ENCODE measurements around the gene DNAH2. TPM values are rescaled to one million over a fixed set of nuclear protein-coding genes. Genes with fewer than 3 reads are reported as not detected.

The DNAH2 gene
- polyA plus RNA-seq, 1 donor from 2014 or later, result 2.0 TPM

GRCh38 chr17:7881276-7882054, 163.9 kb downstream of the DNAH2 start:
- Histone ChIP-seq H3K79me2 (replicated peaks; ENCODE audit: insufficient read depth, low read length) (peaks cover 30% of the 10 kb centered on the region), H3K9me3 (ENCODE audit: low read length) (no peaks in the 10 kb centered on the region), H3K36me3 (ENCODE audit: insufficient read depth, low read length) (no peaks in the 10 kb centered on the region), H3F3A (ENCODE audit: insufficient read depth, low read length, poor library complexity, severe bottlenecking) (peaks cover 5% of the 10 kb centered on the region), H3K9ac (ENCODE audit: low read length) (peak overlapping the region; percentile 100), H2AFZ (ENCODE audit: low read depth, low read length) (no peak overlapping the region), H3K27ac (ENCODE audit: low read length) (peak overlapping the region; percentile 97), H3K27me3 (ENCODE audit: insufficient read depth, low read depth, low read length) (no peaks in the 10 kb centered on the region), H3K4me2 (ENCODE audit: low read length) (no peak overlapping the region), H3K4me3 (ENCODE audit: low read length) (peak overlapping the region; percentile 58), H3K9me2 (ENCODE audit: insufficient read depth, low read length) (no peaks in the 10 kb centered on the region), H4K20me1 (ENCODE audit: insufficient read depth) (no peaks in the 10 kb centered on the region)
- TF ChIP-seq EZH2 (IDR thresholded peaks at IDR 0.05; ENCODE audit: borderline replicate concordance, insufficient read depth, low read length, poor library complexity, severe bottlenecking), result no peak
- no peak for TF ChIP-seq SMC3 (conservative IDR thresholded peaks at IDR 0.05; ENCODE audit: poor library complexity)
- TF ChIP-seq, protein P1, sequence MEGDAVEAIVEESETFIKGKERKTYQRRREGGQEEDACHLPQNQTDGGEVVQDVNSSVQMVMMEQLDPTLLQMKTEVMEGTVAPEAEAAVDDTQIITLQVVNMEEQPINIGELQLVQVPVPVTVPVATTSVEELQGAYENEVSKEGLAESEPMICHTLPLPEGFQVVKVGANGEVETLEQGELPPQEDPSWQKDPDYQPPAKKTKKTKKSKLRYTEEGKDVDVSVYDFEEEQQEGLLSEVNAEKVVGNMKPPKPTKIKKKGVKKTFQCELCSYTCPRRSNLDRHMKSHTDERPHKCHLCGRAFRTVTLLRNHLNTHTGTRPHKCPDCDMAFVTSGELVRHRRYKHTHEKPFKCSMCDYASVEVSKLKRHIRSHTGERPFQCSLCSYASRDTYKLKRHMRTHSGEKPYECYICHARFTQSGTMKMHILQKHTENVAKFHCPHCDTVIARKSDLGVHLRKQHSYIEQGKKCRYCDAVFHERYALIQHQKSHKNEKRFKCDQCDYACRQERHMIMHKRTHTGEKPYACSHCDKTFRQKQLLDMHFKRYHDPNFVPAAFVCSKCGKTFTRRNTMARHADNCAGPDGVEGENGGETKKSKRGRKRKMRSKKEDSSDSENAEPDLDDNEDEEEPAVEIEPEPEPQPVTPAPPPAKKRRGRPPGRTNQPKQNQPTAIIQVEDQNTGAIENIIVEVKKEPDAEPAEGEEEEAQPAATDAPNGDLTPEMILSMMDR (IDR thresholded peaks at IDR 0.05; ENCODE audit: poor library complexity, severe bottlenecking), result no peak
- TF ChIP-seq MXI1 (conservative IDR thresholded peaks at IDR 0.05; ENCODE audit: poor library complexity, severe bottlenecking), result no peak
- no peak for TF ChIP-seq RAD21 (conservative IDR thresholded peaks at IDR 0.05)
- no peak for TF ChIP-seq TAF1 (IDR thresholded peaks at IDR 0.05; ENCODE audit: low read depth)

GRCh38 chr17:7882068-7882467, 164.5 kb downstream of the DNAH2 start:
- TF ChIP-seq MXI1 (conservative IDR thresholded peaks at IDR 0.05; ENCODE audit: poor library complexity, severe bottlenecking) (no peak), TAF1 (IDR thresholded peaks at IDR 0.05; ENCODE audit: low read depth) (no peak), POLR2AphosphoS5 (IDR thresholded peaks at IDR 0.05) (no peak), SMC3 (conservative IDR thresholded peaks at IDR 0.05; ENCODE audit: poor library complexity) (no peak), RAD21 (conservative IDR thresholded peaks at IDR 0.05) (no peak), EP300 (conservative IDR thresholded peaks at IDR 0.05; ENCODE audit: poor library complexity, severe bottlenecking) (no peak), REST (IDR thresholded peaks at IDR 0.05; ENCODE audit: borderline replicate concordance) (no peak), EZH2 (IDR thresholded peaks at IDR 0.05; ENCODE audit: borderline replicate concordance, insufficient read depth, low read length, poor library complexity, severe bottlenecking) (no peak)
- TF ChIP-seq, protein P1 (IDR thresholded peaks at IDR 0.05; ENCODE audit: poor library complexity, severe bottlenecking), result no peak
- Histone ChIP-seq H3K27me3 (ENCODE audit: insufficient read depth, low read depth, low read length) (no peaks in the 10 kb centered on the region), H3F3A (ENCODE audit: insufficient read depth, low read length, poor library complexity, severe bottlenecking) (peaks cover 5% of the 10 kb centered on the region), H4K20me1 (ENCODE audit: insufficient read depth) (no peaks in the 10 kb centered on the region), H3K9me3 (ENCODE audit: low read length) (no peaks in the 10 kb centered on the region), H3K4me2 (ENCODE audit: low read length) (no peak overlapping the region), H3K79me2 (replicated peaks; ENCODE audit: insufficient read depth, low read length) (peaks cover 32% of the 10 kb centered on the region), H3K9ac (ENCODE audit: low read length) (peak overlapping the region; percentile 100), H3K9me2 (ENCODE audit: insufficient read depth, low read length) (no peaks in the 10 kb centered on the region), H3K36me3 (ENCODE audit: insufficient read depth, low read length) (no peaks in the 10 kb centered on the region), H3K4me3 (ENCODE audit: low read length) (peak overlapping the region; percentile 58), H3K27ac (ENCODE audit: low read length) (peak overlapping the region; percentile 97), H2AFZ (ENCODE audit: low read depth, low read length) (no peak overlapping the region)
